Adipocyte (in vitro differentiated cells): ENCODE data around the gene FGF13.

Experiments used
- DNase-seq: peaks from one replicate; pipeline ENCODE4 v3.0.0-alpha.2; 2015; ENCODE audit warnings: low read depth
- H3K27me3 ChIP-seq: replicated peaks from 2 replicates; pipeline ENCODE4 v1.7.0; 2013; ENCODE audit warnings: mild to moderate bottlenecking, low read length, moderate library complexity; ENCODE audit not compliant: control insufficient read depth, insufficient read depth
- H3K36me3 ChIP-seq: 2 replicates; pipeline ENCODE4 v1.7.0; 2013; ENCODE audit warnings: low read length, mild to moderate bottlenecking, moderate library complexity; ENCODE audit not compliant: control insufficient read depth, insufficient read depth, severe bottlenecking
- H3K4me1 ChIP-seq: 2 replicates; pipeline ENCODE4 v1.7.0; 2013; ENCODE audit warnings: mild to moderate bottlenecking, low read length, moderate library complexity; ENCODE audit not compliant: control insufficient read depth, insufficient read depth
- H3K4me3 ChIP-seq: 2 replicates; pipeline ENCODE4 v1.7.0; 2013; ENCODE audit warnings: mild to moderate bottlenecking, low read length, moderate library complexity
- H3K9ac ChIP-seq: 2 replicates; pipeline ENCODE4 v1.7.0; 2013; ENCODE audit warnings: mild to moderate bottlenecking, low read length, moderate library complexity
- H3K9me3 ChIP-seq: 2 replicates; pipeline ENCODE4 v1.7.0; 2013; ENCODE audit warnings: mild to moderate bottlenecking, low read length, moderate library complexity; ENCODE audit not compliant: control insufficient read depth

The FGF13 gene

GRCh38 chrX:138664016-138664415 lies 47.5 kb downstream of the FGF13 start:
- Histone ChIP-seq H3K9me3 (peaks cover 2% of the 10 kb centered on the region), H3K36me3 (no peaks in the 10 kb centered on the region), H3K4me1 (no peaks in the 10 kb centered on the region), H3K9ac (no peak overlapping the region), H3K27me3 (peaks cover 2% of the 10 kb centered on the region), H3K4me3 (no peak overlapping the region)
- no peak for DNase-seq

GRCh38 chrX:138651494-138651893 lies 60.0 kb downstream of the FGF13 start:
- Histone ChIP-seq H3K4me3 (no peak overlapping the region), H3K9me3 (no peaks in the 10 kb centered on the region), H3K9ac (no peak overlapping the region), H3K4me1 (no peaks in the 10 kb centered on the region), H3K36me3 (no peaks in the 10 kb centered on the region), H3K27me3 (peaks cover 7% of the 10 kb centered on the region)
- DNase-seq: no peak

- Histone ChIP-seq H3K36me3 (no peaks in the 10 kb centered on the region), H3K4me1 (no peaks in the 10 kb centered on the region), H3K9me3 (no peaks in the 10 kb centered on the region), H3K4me3 (no peak overlapping the region), H3K9ac (no peak overlapping the region), H3K27me3 (peaks cover 7% of the 10 kb centered on the region)
- DNase-seq: no peak
These were observed 62.9 kb downstream of the FGF13 start for GRCh38 chrX:138648568-138648967.

DNA sequence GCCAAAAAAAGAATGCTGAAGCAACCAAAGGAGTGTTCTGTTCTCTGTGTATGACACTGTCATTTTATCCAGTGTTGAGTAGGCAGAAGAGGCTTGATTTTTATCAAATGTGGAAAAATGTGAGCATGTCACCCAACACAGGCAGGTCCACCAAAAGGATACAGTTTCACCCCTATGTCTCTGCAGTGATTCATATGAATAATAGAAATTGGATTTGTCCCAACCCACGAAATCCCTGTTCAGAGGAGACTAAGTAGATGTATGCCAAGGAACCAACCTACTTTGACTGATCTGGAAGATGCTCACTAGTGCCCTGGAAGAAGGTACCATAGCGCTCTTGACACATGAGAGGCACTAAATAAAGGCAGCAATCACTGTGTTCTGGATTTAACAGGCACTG lies 72.5 kb downstream of the FGF13 start:
- Histone ChIP-seq H3K4me1 (no peaks in the 10 kb centered on the region), H3K9me3 (no peaks in the 10 kb centered on the region), H3K9ac (no peak overlapping the region), H3K36me3 (no peaks in the 10 kb centered on the region), H3K4me3 (no peak overlapping the region), H3K27me3 (no peaks in the 10 kb centered on the region)
- DNase-seq: no peak
